CD8-positive, alpha-beta memory T cell (primary cell): ENCODE measurements around the gene ZNF425. TPM values are rescaled to one million over a fixed set of nuclear protein-coding genes. Genes with fewer than 3 reads are reported as not detected.
A peak's percentile ranks its signal among the peaks of the same experiment; 100 is the strongest.

Source experiments
- CTCF ChIA-PET: fragments of 350-600 bp; sonication (Branson Sonifier 250); formaldehyde crosslinking; loops from one replicate; lab custom pipeline; 2021; ENCODE audit warnings: antibody characterized with exemption; lab: Charles Lee
- POLR2A ChIA-PET: fragments of 350-600 bp; sonication (Branson Sonifier 250); formaldehyde crosslinking; loops from one replicate; lab custom pipeline; 2021; ENCODE audit warnings: antibody characterized with exemption; lab: Charles Lee
- DNase-seq, 5 donors: peaks; one replicate each; pipeline versions ENCODE4 v3.0.0 to v3.0.0-alpha.2; 2020 to 2022; ENCODE audit warnings: mixed read lengths in 1 of 5
- H3K27ac ChIP-seq: one replicate; pipeline ENCODE4 v1.7.0; 2013; ENCODE audit warnings: low read depth, mild to moderate bottlenecking, low read length, moderate library complexity
- H3K27me3 ChIP-seq: 2 replicates; pipeline ENCODE4 v1.7.0; 2013; ENCODE audit warnings: low read length, mild to moderate bottlenecking; ENCODE audit not compliant: insufficient read depth, poor library complexity, severe bottlenecking
- H3K36me3 ChIP-seq: 2 replicates; pipeline ENCODE4 v1.7.0; 2013; ENCODE audit warnings: mild to moderate bottlenecking, low read length, moderate library complexity; ENCODE audit not compliant: insufficient read depth
- H3K4me1 ChIP-seq: 2 replicates; pipeline ENCODE4 v1.7.0; 2013; ENCODE audit warnings: mild to moderate bottlenecking, low read length, moderate library complexity; ENCODE audit not compliant: insufficient read depth
- H3K4me3 ChIP-seq: 2 replicates; pipeline ENCODE4 v1.7.0; 2013; ENCODE audit warnings: mild to moderate bottlenecking, low read length
- H3K9me3 ChIP-seq: 2 replicates; pipeline ENCODE4 v1.7.0; 2013; ENCODE audit warnings: mild to moderate bottlenecking, low read length
- H3K27ac Mint-ChIP-seq, 8 donors: one replicate each; pipeline ENCODE4 v1.8.0; 2020 to 2021; ENCODE audit warnings: mixed read lengths in 8 of 8, mild to moderate bottlenecking in 6 of 8, inconsistent platforms in 3 of 8, moderate library complexity in 3 of 8
- H3K27me3 Mint-ChIP-seq, 2 donors: one replicate each; pipeline ENCODE4 v1.8.0; 2020 to 2021; ENCODE audit warnings: mixed read lengths in 2 of 2, mild to moderate bottlenecking in 1 of 2, moderate library complexity in 1 of 2
- H3K36me3 Mint-ChIP-seq, 3 donors: one replicate each; pipeline ENCODE4 v1.8.0; 2020 to 2021; ENCODE audit warnings: mixed read lengths in 3 of 3, inconsistent platforms in 1 of 3, mild to moderate bottlenecking in 1 of 3
- H3K4me1 Mint-ChIP-seq, 3 donors: one replicate each; pipeline ENCODE4 v1.8.0; 2020 to 2021; ENCODE audit warnings: mixed read lengths in 3 of 3, inconsistent platforms in 1 of 3, mild to moderate bottlenecking in 1 of 3
- H3K4me3 Mint-ChIP-seq, 7 donors: one replicate each; pipeline ENCODE4 v1.8.0; 2020 to 2021; ENCODE audit warnings: mixed read lengths in 7 of 7, mild to moderate bottlenecking in 6 of 7, moderate library complexity in 4 of 7, inconsistent platforms in 2 of 7
- H3K9me3 Mint-ChIP-seq, 5 donors: one replicate each; pipeline ENCODE4 v1.8.0; 2020 to 2022; ENCODE audit warnings: mixed read lengths in 5 of 5, mild to moderate bottlenecking in 3 of 5, moderate library complexity in 2 of 5, inconsistent platforms in 1 of 5
- polyA plus RNA-seq: library from polyadenylated mRNA; unstranded; fragments of 300-500 nt; fragmentation: Illumina TruSeq; gene quantifications from one replicate; pipeline ENCODE4 v1.2.3, GENCODE V29; 2021
- total RNA-seq, 2 experiments: library from RNA; stranded (reverse); gene quantifications; one replicate each; pipeline ENCODE4 v1.2.3, GENCODE V29; 2021

ZNF425 gene
- total and polyA plus RNA-seq, 3 experiments from 2014 or later = 1.4 to 1.8 (median 1.7) TPM

DNA sequence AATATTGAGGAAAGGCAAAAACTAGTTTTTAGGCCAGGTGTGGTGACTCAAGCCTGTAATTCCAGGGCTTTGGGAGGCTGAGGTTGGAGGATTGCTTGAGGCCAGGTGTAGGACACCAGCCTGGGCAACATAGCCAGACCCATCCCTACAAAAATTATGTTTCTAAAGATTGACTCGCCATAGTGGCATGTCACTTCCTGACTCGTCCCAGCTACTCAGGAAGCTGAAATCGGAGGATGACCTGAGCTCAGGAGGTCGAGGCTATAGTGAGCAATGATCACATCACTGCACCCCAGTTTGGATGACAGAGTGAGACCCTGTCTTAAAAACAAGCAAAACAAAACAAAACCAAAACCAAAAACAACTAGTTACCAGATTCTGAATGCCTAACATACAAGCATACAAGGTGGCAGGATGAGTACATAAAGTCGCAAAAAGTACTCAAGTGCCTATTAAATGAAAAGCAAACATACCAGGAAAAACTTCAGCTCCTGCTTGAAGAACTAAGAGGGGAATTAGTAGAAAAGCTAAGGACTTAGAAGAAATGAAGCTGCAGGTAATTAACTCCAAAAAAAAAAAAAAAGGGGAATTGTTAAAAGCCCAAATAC lies 35.2 kb upstream of the ZNF425 start:
- Histone ChIP-seq H3K27ac (no peak overlapping the region), H3K9me3 (no peaks in the 10 kb centered on the region), H3K4me1 (no peaks in the 10 kb centered on the region), H3K4me3 (no peak overlapping the region), H3K27me3 (no peaks in the 10 kb centered on the region), H3K36me3 (no peaks in the 10 kb centered on the region)
- Mint-ChIP-seq H3K4me1 (peaks cover 6 to 24% (median 22%) of the 10 kb centered on the region in 3 donors), H3K36me3 (peaks cover 8 to 61% (median 9%) of the 10 kb centered on the region in 3 donors), H3K4me3 (peak overlapping the region in 1 of 7 donors; percentile 6), H3K27ac (peak overlapping the region in 4 of 8 donors; percentile 57 to 86 (median 76)), H3K27me3 (no peaks in the 10 kb centered on the region), H3K9me3 (no peaks in the 10 kb centered on the region)
- no peak for DNase-seq
- ChIA-PET CTCF (no interaction called here), POLR2A (no interaction called here)

DNA sequence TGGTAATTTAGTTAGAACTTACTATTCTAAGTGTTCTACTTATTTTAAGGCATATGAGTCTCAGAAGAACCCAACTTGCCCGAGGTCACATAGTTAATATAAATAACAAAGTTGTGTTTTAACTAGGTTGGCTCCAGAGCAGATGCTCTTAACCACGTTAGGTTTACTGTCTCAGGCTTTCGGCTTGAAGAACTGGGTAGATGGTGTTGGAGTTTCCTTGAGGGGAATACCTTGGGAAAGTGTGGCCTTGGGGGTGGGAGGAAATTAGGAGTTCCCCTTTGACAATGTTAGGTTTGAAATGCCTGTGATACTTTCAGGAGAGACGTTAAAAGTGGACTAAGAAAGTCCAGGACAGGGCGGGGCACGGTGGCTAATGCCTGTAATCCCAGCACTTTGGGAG lies 30.8 kb upstream of the ZNF425 start:
- H3K27me3 ChIP-seq = no peaks in the 10 kb centered on the region
- H3K4me3 ChIP-seq = no peak overlapping the region
- Mint-ChIP-seq H3K27ac (peak overlapping the region in 1 of 8 donors; percentile 59), H3K27me3 (no peaks in the 10 kb centered on the region), H3K4me3 (no peak overlapping the region), H3K9me3 (no peaks in the 10 kb centered on the region), H3K4me1 (peaks cover 16 to 41% (median 36%) of the 10 kb centered on the region in 3 donors), H3K36me3 (peaks cover 13 to 57% (median 15%) of the 10 kb centered on the region in 3 donors)
- H3K4me1 ChIP-seq = no peaks in the 10 kb centered on the region
- H3K27ac ChIP-seq = no peak overlapping the region
- POLR2A ChIA-PET = no interaction called here
- H3K9me3 ChIP-seq = no peaks in the 10 kb centered on the region
- no peak for DNase-seq
- H3K36me3 ChIP-seq = peaks cover 13% of the 10 kb centered on the region
- CTCF ChIA-PET = interaction anchor here (3.6 kb wide), 1 partner anchor 10 kb away, joined by 10 read pairs; the partner anchor contains the start of gene ZNF398

DNA sequence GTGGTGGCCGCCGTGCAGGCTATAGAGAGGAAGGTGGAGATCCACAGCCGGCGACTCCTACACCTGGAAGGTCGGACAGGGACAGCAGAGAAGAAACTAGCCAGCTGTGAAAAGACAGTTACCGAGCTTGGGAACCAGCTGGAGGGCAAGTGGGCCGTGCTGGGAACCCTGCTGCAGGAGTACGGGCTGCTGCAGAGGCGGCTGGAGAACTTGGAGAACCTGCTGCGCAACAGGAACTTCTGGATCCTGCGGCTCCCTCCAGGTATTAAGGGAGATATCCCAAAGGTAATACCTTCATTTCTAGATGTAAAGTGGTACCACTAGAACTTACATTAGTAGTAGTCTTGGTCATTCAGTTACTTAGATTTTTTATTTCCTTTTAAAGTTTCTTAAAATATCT lies 27.9 kb upstream of the ZNF425 start:
- H3K4me1 Mint-ChIP-seq = peaks cover 26 to 41% (median 41%) of the 10 kb centered on the region in 3 donors
- Histone ChIP-seq H3K27me3 (no peaks in the 10 kb centered on the region), H3K27ac (no peak overlapping the region), H3K4me1 (no peaks in the 10 kb centered on the region), H3K36me3 (peaks cover 13% of the 10 kb centered on the region), H3K9me3 (no peaks in the 10 kb centered on the region), H3K4me3 (no peak overlapping the region)
- H3K4me3 Mint-ChIP-seq = peak overlapping the region in 1 of 7 donors; percentile 48
- H3K36me3 Mint-ChIP-seq = peaks cover 13 to 44% (median 15%) of the 10 kb centered on the region in 3 donors
- no peak for DNase-seq
- CTCF ChIA-PET = interaction anchor here (1.1 kb wide), 1 partner anchor 28 kb away, joined by 3 read pairs; no protein-coding TSS in a partner anchor
- no peaks in the 10 kb centered on the region for H3K27me3 Mint-ChIP-seq
- H3K9me3 Mint-ChIP-seq = no peaks in the 10 kb centered on the region
- POLR2A ChIA-PET = no interaction called here
- H3K27ac Mint-ChIP-seq = no peak overlapping the region

DNA sequence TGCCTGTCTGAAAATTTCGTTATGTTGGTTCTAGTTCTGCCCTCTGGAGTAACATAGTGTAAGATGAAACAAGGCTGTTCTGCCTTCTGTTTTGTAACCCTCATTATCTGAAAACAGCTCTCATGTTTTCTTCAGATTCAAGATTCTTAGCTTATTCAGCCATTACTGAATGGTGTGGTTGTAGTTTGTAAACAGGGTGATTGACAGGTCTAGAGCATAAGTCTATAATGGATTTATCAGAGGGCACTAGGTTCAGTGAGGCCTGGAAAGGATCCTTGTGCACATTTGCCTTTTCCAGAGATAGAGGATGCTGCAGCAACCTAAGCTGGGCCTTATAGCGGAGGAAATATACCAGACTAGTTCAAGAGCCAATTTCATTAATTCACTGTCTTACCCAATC lies 27.2 kb upstream of the ZNF425 start:
- peak overlapping the region in 1 of 8 donors; percentile 54 for H3K27ac Mint-ChIP-seq
- Histone ChIP-seq H3K4me3 (no peak overlapping the region), H3K27me3 (no peaks in the 10 kb centered on the region), H3K36me3 (peaks cover 13% of the 10 kb centered on the region), H3K27ac (no peak overlapping the region), H3K4me1 (peaks cover 6% of the 10 kb centered on the region), H3K9me3 (no peaks in the 10 kb centered on the region)
- ChIA-PET CTCF (interaction anchor here (1.1 kb wide), 1 partner anchor 27 kb away, joined by 3 read pairs; no protein-coding TSS in a partner anchor), POLR2A (no interaction called here)
- H3K36me3 Mint-ChIP-seq = peaks cover 13 to 44% (median 15%) of the 10 kb centered on the region in 3 donors
- no peaks in the 10 kb centered on the region for H3K9me3 Mint-ChIP-seq
- peaks cover 32 to 46% (median 46%) of the 10 kb centered on the region in 3 donors for H3K4me1 Mint-ChIP-seq
- no peak for DNase-seq
- peak overlapping the region in 1 of 7 donors; percentile 62 for H3K4me3 Mint-ChIP-seq
- H3K27me3 Mint-ChIP-seq = no peaks in the 10 kb centered on the region

DNA sequence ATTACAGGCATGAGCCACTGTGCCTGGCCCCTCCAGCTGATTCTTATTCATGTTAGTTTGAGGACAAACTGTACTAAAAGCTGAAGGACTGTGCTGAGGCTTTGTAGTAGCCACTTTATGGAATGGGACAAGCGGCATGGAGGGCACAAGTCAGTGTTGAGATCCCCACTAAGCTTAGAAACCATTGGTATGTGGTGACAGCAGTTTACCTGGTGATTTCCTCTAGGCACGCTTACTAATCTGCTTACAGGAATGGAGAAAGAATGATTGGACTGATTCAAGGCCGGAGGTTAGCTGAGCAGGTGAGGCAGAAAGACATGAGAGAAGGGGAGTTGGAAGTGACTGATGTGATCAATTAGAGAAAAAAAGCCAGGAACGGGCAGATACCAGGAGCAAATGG lies 24.9 kb upstream of the ZNF425 start:
- H3K36me3 ChIP-seq = peaks cover 13% of the 10 kb centered on the region
- peak overlapping the region in 4 of 8 donors; percentile 0 to 70 (median 40) for H3K27ac Mint-ChIP-seq
- peak overlapping the region in 2 of 7 donors; percentile 2 to 37 for H3K4me3 Mint-ChIP-seq
- no peaks in the 10 kb centered on the region for H3K9me3 ChIP-seq
- no peaks in the 10 kb centered on the region for H3K27me3 Mint-ChIP-seq
- H3K9me3 Mint-ChIP-seq = no peaks in the 10 kb centered on the region
- H3K27ac ChIP-seq = no peak overlapping the region
- ChIA-PET POLR2A (interaction anchor here (0.7 kb wide), 1 partner anchor 34 kb away, joined by 3 read pairs; no protein-coding TSS in a partner anchor), CTCF (interaction anchor here (1.2 to 1.5 kb wide), 2 partner anchors 25 to 33 kb away, joined by 3 read pairs; partner anchors contain the start of gene ZNF425)
- H3K27me3 ChIP-seq = no peaks in the 10 kb centered on the region
- H3K4me1 ChIP-seq = peaks cover 7% of the 10 kb centered on the region
- no peak overlapping the region for H3K4me3 ChIP-seq
- peaks cover 3 to 33% (median 6%) of the 10 kb centered on the region in 3 donors for H3K36me3 Mint-ChIP-seq
- H3K4me1 Mint-ChIP-seq = peaks cover 31 to 54% (median 44%) of the 10 kb centered on the region in 3 donors
- DNase-seq = no peak

DNA sequence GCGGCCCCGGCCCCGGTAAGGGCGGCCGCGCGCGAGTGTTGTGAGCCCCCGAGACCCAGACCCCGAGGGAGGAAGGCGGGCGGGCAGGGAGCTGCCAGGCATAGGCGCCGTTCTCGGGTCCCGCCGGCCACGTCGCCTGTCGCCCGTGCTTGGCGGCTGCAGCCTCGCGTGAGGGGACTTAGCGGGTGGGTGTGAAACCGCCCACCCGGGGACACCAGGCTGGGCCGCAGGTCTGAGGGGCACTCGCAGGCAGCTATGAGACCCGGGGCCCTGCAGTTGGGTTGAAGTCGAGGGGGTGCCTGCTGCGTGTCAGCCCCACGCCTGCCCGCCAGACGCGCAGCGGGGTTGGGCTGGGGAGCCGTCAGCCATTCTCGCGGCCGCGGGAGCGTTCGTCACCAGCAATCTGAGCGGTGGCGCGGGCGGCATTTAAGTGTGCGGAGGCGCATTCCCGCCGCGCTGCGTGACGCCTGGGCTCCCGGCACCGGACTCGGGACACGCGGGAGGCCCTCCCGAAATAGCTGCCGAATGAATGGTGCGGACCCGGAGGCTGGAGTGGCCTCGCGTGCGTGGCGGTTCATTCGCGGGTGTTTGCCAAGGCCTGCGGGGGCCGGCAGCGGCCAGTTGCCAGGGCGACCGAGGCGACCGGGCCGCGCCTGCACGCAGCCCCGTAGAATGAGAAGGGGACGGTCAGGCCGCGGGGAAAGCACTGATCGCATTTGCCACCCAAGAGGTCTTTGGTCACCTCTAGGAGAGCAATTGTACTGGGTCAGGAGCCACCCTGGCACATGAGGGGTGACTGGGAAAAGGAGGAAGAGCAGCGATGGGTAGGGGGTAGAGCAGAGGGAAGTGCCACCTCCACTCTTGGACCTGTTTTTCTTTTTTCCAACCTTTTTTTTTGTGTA lies 21.9 kb upstream of the ZNF425 start:
- Histone ChIP-seq H3K27me3 (no peaks in the 10 kb centered on the region), H3K9me3 (no peaks in the 10 kb centered on the region), H3K36me3 (no peaks in the 10 kb centered on the region), H3K27ac (peak overlapping the region; percentile 64), H3K4me3 (peak overlapping the region; percentile 64), H3K4me1 (peaks cover 16% of the 10 kb centered on the region)
- peak overlapping the region; percentile 60 to 92 (median 82) for H3K27ac Mint-ChIP-seq
- H3K36me3 Mint-ChIP-seq = peaks cover 0 to 12% (median 0%) of the 10 kb centered on the region in 3 donors
- peak overlapping the region; percentile 77 to 91 (median 82) for H3K4me3 Mint-ChIP-seq
- CTCF ChIA-PET = interaction anchor here (0.8 to 4.8 kb wide), 13 partner anchors 9 to 282 kb away, joined by 3 to 61 read pairs (median 7); partner anchors contain the start of genes ZNF282 and ZNF425
- H3K27me3 Mint-ChIP-seq = no peaks in the 10 kb centered on the region
- H3K9me3 Mint-ChIP-seq = no peaks in the 10 kb centered on the region
- peaks cover 26 to 48% (median 39%) of the 10 kb centered on the region in 3 donors for H3K4me1 Mint-ChIP-seq
- POLR2A ChIA-PET = interaction anchor here (0.6 to 3.3 kb wide), 7 partner anchors 20 to 448 kb away, joined by 3 to 34 read pairs (median 4); partner anchors contain the start of genes ZNF282, ZNF425 and ZNF786
- DNase-seq = peak; percentile 54 to 79 (median 70)

DNA sequence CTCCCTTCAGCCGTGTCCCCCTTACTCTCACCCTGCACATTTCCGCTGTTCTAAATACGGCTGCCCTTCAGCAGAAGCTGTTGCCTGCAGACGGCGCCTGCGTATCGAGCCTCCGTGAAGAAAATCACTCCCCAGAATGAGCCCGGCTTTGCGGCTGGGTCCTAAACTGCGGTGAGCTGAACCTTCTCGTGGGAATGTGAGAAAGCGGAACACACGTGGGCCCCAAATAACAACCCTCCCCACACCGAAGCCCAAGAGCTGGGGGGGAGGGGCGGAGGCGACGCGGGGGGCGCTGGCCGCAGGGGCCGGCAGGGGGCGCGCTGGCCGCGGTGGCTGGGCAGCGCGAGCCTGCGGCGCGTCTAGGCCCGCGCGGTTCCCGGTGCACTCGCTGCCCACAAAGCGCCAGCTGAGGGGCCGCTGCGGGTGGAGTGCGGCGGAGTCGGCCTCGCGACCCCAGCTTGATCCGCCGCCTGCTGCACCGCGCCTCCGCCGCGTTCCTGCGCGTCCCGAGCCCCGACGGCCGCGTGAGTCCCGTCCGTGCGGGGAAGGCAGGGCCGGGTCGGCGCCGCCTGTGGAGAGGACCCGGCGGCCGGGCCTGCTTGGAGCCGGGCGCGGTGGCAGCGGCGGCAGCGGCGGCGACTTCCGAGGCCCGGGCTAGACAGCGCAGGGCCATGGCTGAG lies 21.1 kb upstream of the ZNF425 start, which contains the start of gene ZNF398:
TSS of gene ZNF398 (plus strand) at position 382 of the 680 bp plus-strand sequence. CDS start at position 672, 290 bp downstream.
- DNase-seq = peak; percentile 70 to 86 (median 81)
- peak within 1 kb of the TSS; percentile 75 to 97 (median 94) for H3K27ac Mint-ChIP-seq
- no peaks in the 10 kb centered on the region for H3K9me3 Mint-ChIP-seq
- no peaks in the 10 kb centered on the region for H3K27me3 Mint-ChIP-seq
- Histone ChIP-seq H3K27me3 (no peaks in the 10 kb centered on the region), H3K4me3 (peak within 1 kb of the TSS; percentile 64), H3K36me3 (no peaks in the 10 kb centered on the region), H3K9me3 (no peaks in the 10 kb centered on the region), H3K27ac (peak within 1 kb of the TSS; percentile 64), H3K4me1 (peaks cover 16% of the 10 kb centered on the region)
- H3K4me3 Mint-ChIP-seq = peak within 1 kb of the TSS; percentile 80 to 98 (median 90)
- H3K4me1 Mint-ChIP-seq = peaks cover 26 to 46% (median 36%) of the 10 kb centered on the region in 3 donors
- CTCF ChIA-PET = interaction anchor here (0.8 to 4.8 kb wide), 14 partner anchors 10 to 548 kb away, joined by 3 to 61 read pairs (median 6); partner anchors contain the start of genes ZNF282 and ZNF425
- peaks cover 0 to 11% (median 0%) of the 10 kb centered on the region in 3 donors for H3K36me3 Mint-ChIP-seq
- POLR2A ChIA-PET = interaction anchor here (0.6 to 3.3 kb wide), 9 partner anchors 11 to 447 kb away, joined by 3 to 34 read pairs (median 4); partner anchors contain the start of genes ZNF282, ZNF425 and ZNF786
